GM15510 (cell line): ENCODE data around the gene LIN52.

Experiments used
- POLR2A ChIP-seq: IDR thresholded peaks from 3 replicates; pipeline ENCODE4 v1.6.1; 2011; ENCODE audit warnings: borderline replicate concordance; ENCODE audit not compliant: insufficient read length; ENCODE audit errors: extremely low read depth

The LIN52 gene

GRCh38 chr14:74144789-74145188 is 60.0 kb downstream of the LIN52 start:
- TF ChIP-seq POLR2A: no peak

- no peak for TF ChIP-seq POLR2A
Observed at GRCh38 chr14:74147571-74147970, 62.8 kb downstream of the LIN52 start.

- no peak for TF ChIP-seq POLR2A
Observed at GRCh38 chr14:74148705-74149104, 63.9 kb downstream of the LIN52 start.

- no peak for TF ChIP-seq POLR2A
Observed at GRCh38 chr14:74155287-74155686, 70.5 kb downstream of the LIN52 start.

- no peak for TF ChIP-seq POLR2A
Observed at GRCh38 chr14:74155749-74156148, 71.0 kb downstream of the LIN52 start.

GRCh38 chr14:74160763-74161162 is 76.0 kb downstream of the LIN52 start:
- TF ChIP-seq POLR2A: no peak

GRCh38 chr14:74161526-74162158 is 76.9 kb downstream of the LIN52 start:
- no peak for TF ChIP-seq POLR2A

- no peak for TF ChIP-seq POLR2A
Observed at GRCh38 chr14:74169906-74170305, 85.2 kb downstream of the LIN52 start.

GRCh38 chr14:74176400-74176793 is 91.6 kb downstream of the LIN52 start:
- no peak for TF ChIP-seq POLR2A

- no peak for TF ChIP-seq POLR2A
Observed at GRCh38 chr14:74179856-74180255, 95.1 kb downstream of the LIN52 start.

GRCh38 chr14:74190927-74191575 is 106.3 kb downstream of the LIN52 start:
- no peak for TF ChIP-seq POLR2A

GRCh38 chr14:74194506-74195274 is 109.9 kb downstream of the LIN52 start:
- no peak for TF ChIP-seq POLR2A

- TF ChIP-seq POLR2A: no peak
Observed at GRCh38 chr14:74195623-74196022, 110.9 kb downstream of the LIN52 start.

- TF ChIP-seq POLR2A: no peak
Observed at GRCh38 chr14:74198441-74199234, 113.9 kb downstream of the LIN52 start.

- TF ChIP-seq POLR2A: no peak
Observed at GRCh38 chr14:74202113-74202512, 117.4 kb downstream of the LIN52 start.
